ENCODE data around the gene ATL3. TPM values are rescaled to one million over a fixed set of nuclear protein-coding genes. Genes with fewer than 3 reads are reported as not detected.

The ATL3 gene
- total and polyA plus RNA-seq, 2 experiments from 2014 or later = 3.1 to 3.8 TPM

DNA sequence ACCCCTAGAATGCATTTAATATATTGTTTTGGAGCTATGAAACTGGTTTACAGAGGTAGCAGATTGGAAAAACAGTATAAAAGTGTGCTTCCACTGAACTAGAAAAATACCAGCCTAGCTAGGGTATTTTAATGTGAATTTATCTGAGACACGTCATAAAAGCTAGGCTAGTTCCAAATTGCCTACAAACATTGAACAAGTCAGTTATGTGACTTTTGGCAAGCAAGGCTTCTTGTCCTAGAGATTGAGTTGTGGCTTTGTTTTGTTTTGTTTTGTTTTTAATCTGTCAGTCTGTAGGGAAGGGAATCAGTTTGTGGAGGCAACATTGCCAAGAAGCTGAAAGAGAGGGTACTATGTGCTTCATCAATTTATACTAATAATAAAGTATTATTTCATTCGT, 34.4 kb upstream of the ATL3 start:
- no peaks in the 10 kb centered on the region for H3K9me3 ChIP-seq (ENCODE audit: low read depth)
- TF ChIP-seq, protein P1, sequence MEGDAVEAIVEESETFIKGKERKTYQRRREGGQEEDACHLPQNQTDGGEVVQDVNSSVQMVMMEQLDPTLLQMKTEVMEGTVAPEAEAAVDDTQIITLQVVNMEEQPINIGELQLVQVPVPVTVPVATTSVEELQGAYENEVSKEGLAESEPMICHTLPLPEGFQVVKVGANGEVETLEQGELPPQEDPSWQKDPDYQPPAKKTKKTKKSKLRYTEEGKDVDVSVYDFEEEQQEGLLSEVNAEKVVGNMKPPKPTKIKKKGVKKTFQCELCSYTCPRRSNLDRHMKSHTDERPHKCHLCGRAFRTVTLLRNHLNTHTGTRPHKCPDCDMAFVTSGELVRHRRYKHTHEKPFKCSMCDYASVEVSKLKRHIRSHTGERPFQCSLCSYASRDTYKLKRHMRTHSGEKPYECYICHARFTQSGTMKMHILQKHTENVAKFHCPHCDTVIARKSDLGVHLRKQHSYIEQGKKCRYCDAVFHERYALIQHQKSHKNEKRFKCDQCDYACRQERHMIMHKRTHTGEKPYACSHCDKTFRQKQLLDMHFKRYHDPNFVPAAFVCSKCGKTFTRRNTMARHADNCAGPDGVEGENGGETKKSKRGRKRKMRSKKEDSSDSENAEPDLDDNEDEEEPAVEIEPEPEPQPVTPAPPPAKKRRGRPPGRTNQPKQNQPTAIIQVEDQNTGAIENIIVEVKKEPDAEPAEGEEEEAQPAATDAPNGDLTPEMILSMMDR (IDR thresholded peaks at IDR 0.05; ENCODE audit: low read depth, low read length) = no peak
- H3K4me1 ChIP-seq (ENCODE audit: low read depth) = no peaks in the 10 kb centered on the region
- no peak overlapping the region for H3K4me3 ChIP-seq
- no peak overlapping the region for H3K27ac ChIP-seq
- H3K36me3 ChIP-seq = no peaks in the 10 kb centered on the region
- no peak for DNase-seq (ENCODE audit: low read depth in 1 of 2, low spot score in 1 of 2)
- no peaks in the 10 kb centered on the region for H3K27me3 ChIP-seq

DNA sequence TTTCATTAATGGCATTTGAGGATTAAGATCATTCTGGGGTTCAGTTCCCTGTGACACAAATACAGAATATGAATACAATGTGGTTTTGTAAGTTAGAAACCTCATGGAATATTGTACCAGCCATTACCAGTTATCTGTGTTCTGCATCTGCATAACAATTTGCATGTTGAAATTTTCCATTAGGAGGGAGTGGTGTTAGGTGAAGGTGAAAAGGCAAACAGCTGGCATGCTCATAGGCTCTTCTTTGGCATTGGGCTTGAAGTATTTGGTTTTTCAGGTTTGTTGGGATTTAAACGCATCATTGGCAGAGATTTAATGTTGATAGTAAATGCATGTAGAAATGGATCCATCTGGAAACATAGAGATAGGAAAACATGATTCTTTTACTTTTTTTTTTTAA, 28.7 kb upstream of the ATL3 start:
- no peak for DNase-seq (ENCODE audit: low read depth in 1 of 2, low spot score in 1 of 2)
- Histone ChIP-seq H3K4me3 (no peak overlapping the region), H3K27me3 (no peaks in the 10 kb centered on the region), H3K4me1 (ENCODE audit: low read depth) (peaks cover 12% of the 10 kb centered on the region), H3K9me3 (ENCODE audit: low read depth) (no peaks in the 10 kb centered on the region), H3K36me3 (no peaks in the 10 kb centered on the region), H3K27ac (peak overlapping the region; percentile 74)
- TF ChIP-seq, protein P1 (IDR thresholded peaks at IDR 0.05; ENCODE audit: low read depth, low read length) = no peak

DNA sequence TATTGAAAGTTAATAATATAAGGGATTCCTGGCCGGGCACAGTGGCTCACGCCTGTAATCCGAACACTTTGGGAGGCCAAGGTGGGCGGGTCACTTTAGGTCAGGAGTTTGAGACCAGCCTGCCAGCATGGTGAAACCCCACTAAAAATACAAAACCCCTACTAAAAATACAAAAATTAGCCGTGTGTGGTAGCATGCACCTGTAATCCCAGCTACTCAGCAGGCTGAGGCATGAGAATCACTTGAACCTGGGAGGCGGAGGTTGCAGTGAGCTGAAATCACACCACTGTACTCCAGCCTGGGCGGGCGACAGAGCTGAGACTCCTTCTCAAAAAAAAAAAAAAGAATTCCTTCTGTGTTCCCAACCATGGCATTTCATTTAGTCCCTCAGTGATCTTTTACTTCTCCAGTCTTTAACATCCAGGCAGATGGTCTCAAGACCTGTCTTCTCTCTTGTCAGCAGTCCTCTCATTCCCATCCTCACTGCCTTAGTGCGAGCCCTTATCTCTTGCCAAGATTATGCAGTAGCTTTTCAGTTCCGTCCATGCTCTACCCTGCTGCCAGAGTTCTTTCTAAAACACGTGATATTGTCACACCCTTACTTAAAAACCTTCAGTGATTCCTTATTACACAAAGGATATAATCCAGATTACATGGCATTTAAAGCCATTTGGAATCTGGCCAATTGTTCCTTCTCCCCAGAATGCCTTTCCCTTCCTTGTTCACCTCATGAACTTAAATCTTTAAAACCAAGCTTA, 28.0 kb upstream of the ATL3 start:
- H3K27me3 ChIP-seq = no peaks in the 10 kb centered on the region
- H3K9me3 ChIP-seq (ENCODE audit: low read depth) = no peaks in the 10 kb centered on the region
- H3K36me3 ChIP-seq = no peaks in the 10 kb centered on the region
- no peak overlapping the region for H3K4me3 ChIP-seq
- H3K27ac ChIP-seq = peak overlapping the region; percentile 74
- peaks cover 12% of the 10 kb centered on the region for H3K4me1 ChIP-seq (ENCODE audit: low read depth)
- TF ChIP-seq, protein P1 (IDR thresholded peaks at IDR 0.05; ENCODE audit: low read depth, low read length) = no peak
- DNase-seq (ENCODE audit: low read depth in 1 of 2, low spot score in 1 of 2) = peak in 1 of 2 donors; percentile 32

DNA sequence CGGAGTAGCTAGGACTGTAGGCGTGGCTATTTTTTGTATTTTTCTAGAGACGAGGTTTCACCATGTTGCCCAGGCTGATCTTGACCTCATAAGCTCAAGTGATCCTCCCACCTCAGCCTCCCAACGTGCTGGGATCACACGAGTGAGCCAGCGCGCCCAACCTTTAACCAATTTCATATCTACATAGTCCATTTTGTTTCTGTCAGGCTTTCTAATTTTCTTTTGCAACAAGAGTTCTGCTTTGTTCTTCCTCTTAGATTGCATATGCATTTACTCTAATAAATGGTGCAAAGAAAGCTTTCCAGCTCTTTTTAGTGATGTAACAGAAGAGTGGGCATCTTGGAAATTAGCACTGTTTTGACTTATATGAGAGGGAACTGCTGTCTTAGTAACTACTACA, 23.4 kb upstream of the ATL3 start:
- Histone ChIP-seq H3K27me3 (no peaks in the 10 kb centered on the region), H3K9me3 (ENCODE audit: low read depth) (no peaks in the 10 kb centered on the region), H3K4me1 (ENCODE audit: low read depth) (peaks cover 8% of the 10 kb centered on the region), H3K4me3 (no peak overlapping the region), H3K27ac (no peak overlapping the region), H3K36me3 (no peaks in the 10 kb centered on the region)
- TF ChIP-seq, protein P1 (IDR thresholded peaks at IDR 0.05; ENCODE audit: low read depth, low read length) = no peak
- no peak for DNase-seq (ENCODE audit: low read depth in 1 of 2, low spot score in 1 of 2)

DNA sequence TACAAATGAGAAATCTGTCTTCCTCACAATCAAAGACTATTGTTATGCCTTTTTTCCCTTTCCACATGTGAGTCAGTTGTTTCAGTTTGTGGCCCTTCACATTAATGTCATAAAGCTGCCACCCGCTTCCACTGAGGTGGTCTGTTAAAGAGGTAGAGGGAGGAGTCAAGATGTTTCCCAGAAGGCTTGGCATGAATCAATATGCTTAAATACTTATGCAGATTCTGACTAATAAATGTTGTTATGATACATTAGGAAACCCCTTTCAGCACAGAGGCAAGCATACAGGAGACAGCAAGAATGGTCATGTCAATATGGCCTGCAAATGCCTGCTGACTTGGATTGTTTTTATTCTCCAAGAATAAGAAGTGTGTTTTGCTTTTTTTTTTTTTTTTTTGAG, 16.7 kb upstream of the ATL3 start:
- H3K27ac ChIP-seq = no peak overlapping the region
- H3K36me3 ChIP-seq = no peaks in the 10 kb centered on the region
- H3K27me3 ChIP-seq = no peaks in the 10 kb centered on the region
- TF ChIP-seq, protein P1 (IDR thresholded peaks at IDR 0.05; ENCODE audit: low read depth, low read length) = no peak
- no peak for DNase-seq (ENCODE audit: low read depth in 1 of 2, low spot score in 1 of 2)
- H3K4me3 ChIP-seq = no peak overlapping the region
- H3K9me3 ChIP-seq (ENCODE audit: low read depth) = no peaks in the 10 kb centered on the region
- H3K4me1 ChIP-seq (ENCODE audit: low read depth) = peaks cover 4% of the 10 kb centered on the region
